LNCaP clone FGC (cell line): ENCODE measurements around the gene CCDC85C.

ENCODE experiments used
- DNase-seq: peaks from one replicate; pipeline ENCODE4 v3.0.0-alpha.2; 2011; ENCODE audit warnings: low read depth
- H3K4me3 ChIP-seq: 2 replicates; pipeline ENCODE4 v1.5.1; 2011; ENCODE audit warnings: mild to moderate bottlenecking, low read depth, low read length, control low read depth
- CTCF ChIP-seq: IDR thresholded peaks from 2 replicates; pipeline ENCODE4 v1.5.1; 2012; ENCODE audit warnings: mild to moderate bottlenecking; ENCODE audit not compliant: control insufficient read depth, insufficient read depth; ENCODE audit errors: extremely low read depth

Gene CCDC85C

GRCh38 chr14:99524804-99525698 is 79.0 kb downstream of the CCDC85C start:
- peak; percentile 56 for TF ChIP-seq CTCF
- DNase-seq: peak; percentile 37
- no peak overlapping the region for H3K4me3 ChIP-seq

GRCh38 chr14:99524091-99524661 is 79.8 kb downstream of the CCDC85C start:
- DNase-seq: peak; percentile 41
- H3K4me3 ChIP-seq: peak overlapping the region; percentile 16; the same call in 1 of the 2 replicates
- TF ChIP-seq CTCF: no peak

GRCh38 chr14:99523704-99524055 is 80.3 kb downstream of the CCDC85C start:
- TF ChIP-seq CTCF: no peak
- H3K4me3 ChIP-seq: no peak overlapping the region
- DNase-seq: no peak

GRCh38 chr14:99522934-99523703 is 80.9 kb downstream of the CCDC85C start:
- no peak for DNase-seq
- no peak for TF ChIP-seq CTCF
- H3K4me3 ChIP-seq: no peak overlapping the region

GRCh38 chr14:99522457-99522891 is 81.5 kb downstream of the CCDC85C start:
- DNase-seq: no peak
- no peak overlapping the region for H3K4me3 ChIP-seq
- no peak for TF ChIP-seq CTCF

- no peak for DNase-seq
- TF ChIP-seq CTCF: no peak
- H3K4me3 ChIP-seq: no peak overlapping the region
Measured at GRCh38 chr14:99522025-99522401, 82.0 kb downstream of the CCDC85C start.
